HG03571 (cell line): ENCODE results near the gene CCDC71L.
"Not testable (repeated sequence)": the region's sequence is repeated elsewhere in the genome, so short reads cannot be mapped to it uniquely, and the experiment has no call there.

Experiments
- ATAC-seq: cut with Tn5 transposase; IDR thresholded peaks from one replicate; pipeline ENCODE4 v1.9.1; 2021; ENCODE audit not compliant: unreplicated experiment

Gene CCDC71L

DNA sequence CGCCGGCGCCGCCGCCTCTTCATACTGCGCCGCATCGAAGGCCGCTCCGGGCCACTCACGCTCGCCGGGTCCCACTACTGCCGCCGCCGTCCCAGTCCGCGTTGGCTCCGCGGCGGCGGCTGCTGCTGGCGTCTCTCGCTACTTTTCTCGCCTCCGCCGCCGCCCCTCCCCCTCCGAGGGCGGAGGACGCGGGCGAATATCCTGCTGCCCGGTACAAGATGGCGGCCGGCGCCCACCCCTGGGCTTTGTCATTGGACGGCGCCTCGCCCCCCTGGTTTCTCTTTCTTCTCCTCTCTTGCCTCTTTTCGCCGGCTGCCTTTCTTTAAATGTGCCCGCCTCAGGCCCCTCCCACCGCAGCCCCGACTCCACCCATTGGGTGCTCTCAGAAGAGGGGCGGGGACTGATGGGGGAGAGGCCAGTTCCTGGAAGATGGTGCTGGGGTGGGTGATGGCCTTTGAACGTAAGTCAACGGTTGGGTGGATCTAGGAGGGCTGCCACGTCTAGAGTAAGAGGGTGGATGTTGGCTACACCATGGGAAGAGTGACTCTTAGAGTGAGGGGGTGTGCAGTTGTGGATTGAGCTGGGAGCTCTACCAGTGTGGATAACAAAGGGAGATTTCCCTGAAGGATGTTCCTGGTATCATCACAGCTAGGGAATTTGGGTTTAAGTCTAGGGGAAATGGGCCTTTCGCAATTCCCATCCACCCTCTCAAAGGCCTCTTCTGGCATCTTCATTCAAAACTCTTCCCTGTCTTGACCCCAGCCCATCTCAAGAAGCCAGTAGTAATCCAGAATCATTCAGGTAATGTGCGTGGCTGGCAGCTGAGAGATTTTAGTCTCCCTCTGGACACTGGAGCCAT, at the start of gene CCDC71L:
Gene CCDC71L, minus strand, starts transcription at position 297 of the 859 bp plus-strand sequence. Its CDS starts 262 bp downstream, at position 35.
- ATAC-seq, result peak; percentile 73

DNA sequence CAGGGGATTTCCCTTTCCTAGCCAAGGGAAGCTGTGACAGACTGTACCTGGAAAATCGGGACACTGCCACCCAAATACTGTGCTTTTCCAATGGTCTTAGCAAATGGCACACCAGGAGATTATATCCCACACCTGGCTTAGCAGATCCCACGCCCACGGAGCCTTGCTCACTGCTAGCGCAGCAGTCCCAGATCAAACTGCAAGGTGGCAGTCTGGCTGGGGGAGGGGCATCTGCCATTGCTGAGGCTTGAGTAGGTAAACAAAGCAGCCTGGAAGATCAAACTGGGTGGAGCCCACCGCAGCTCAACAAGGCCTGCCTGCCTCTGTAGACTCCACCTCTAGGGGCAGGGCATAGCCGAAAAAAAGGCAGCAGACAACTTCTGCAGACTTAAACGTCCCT, 48.6 kb upstream of the CCDC71L start:
- ATAC-seq, result not testable (repeated sequence)

- ATAC-seq, result no peak
These were observed 43.3 kb upstream of the CCDC71L start for GRCh38 chr7:106704000-106704840.

DNA sequence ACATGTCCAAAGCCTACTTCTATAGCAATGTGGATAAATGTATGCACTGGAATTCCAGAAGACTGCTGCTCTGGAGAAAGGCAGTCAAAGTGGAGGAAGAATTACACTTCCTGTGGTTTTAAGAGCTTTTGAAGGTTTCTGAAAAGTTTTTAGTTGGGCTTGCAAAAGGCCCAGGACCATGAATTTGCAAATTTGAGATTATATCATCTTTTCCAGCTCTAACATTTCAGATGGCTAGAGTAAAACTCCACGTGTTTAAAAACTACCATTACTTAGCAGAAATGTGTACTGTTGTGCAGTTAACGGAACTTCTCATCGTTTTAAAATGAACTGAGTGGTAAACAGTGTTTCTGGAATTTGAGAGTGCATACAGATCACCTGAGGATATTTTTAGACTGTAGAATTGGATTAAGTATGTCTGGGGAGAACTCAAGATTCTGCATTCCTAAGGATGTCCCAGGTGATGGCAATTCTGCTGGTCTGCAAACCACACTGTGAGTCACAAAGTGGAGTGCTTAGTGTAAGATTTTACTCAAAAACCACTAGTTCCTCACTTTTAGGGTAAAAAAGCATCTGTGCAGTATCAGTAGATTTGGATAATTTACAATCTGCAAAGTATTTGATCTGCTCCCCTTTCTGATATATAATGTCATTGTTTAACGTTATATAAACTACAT, 32.9 kb upstream of the CCDC71L start:
- no peak for ATAC-seq

- ATAC-seq, result no peak
These were observed 31.6 kb upstream of the CCDC71L start for GRCh38 chr7:106692450-106693051.

DNA sequence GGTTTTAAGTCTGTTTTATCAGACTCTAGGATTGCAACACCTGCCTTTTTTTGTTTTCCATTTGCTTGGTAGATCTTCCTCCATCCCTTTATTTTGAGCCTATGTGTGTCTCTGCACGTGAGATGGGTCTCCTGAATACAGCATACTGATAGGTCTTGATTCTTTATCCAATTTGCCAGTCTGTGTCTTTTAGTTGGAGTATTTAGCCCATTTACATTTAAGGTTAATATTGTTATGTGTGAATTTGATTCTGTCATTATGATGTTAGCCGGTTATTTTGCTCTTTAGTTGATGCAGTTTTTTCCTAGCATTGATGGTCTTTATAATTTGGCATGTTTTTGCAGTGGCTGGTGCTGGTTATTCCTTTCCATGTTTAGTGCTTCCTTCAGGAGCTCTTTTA, 27.2 kb upstream of the CCDC71L start:
- not testable (repeated sequence) for ATAC-seq

DNA sequence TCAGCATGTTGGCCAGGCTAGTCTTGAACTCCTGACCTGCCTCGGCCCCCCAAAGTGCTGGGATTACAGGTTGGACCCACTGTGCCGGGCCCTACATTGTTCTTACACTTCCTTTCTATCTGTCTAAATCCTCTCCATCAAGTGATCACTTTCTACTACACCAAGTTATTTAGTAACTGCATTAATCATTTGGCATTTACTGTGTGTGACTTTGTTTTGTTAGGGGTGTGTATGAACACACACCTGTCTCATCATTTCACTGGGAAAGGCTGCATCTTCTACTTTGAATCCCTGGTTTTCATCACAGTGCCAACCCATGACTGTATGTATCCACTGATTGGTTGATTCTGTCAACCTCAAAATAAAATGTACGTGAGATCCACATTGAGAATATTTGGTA, 23.0 kb upstream of the CCDC71L start:
- ATAC-seq, result no peak

DNA sequence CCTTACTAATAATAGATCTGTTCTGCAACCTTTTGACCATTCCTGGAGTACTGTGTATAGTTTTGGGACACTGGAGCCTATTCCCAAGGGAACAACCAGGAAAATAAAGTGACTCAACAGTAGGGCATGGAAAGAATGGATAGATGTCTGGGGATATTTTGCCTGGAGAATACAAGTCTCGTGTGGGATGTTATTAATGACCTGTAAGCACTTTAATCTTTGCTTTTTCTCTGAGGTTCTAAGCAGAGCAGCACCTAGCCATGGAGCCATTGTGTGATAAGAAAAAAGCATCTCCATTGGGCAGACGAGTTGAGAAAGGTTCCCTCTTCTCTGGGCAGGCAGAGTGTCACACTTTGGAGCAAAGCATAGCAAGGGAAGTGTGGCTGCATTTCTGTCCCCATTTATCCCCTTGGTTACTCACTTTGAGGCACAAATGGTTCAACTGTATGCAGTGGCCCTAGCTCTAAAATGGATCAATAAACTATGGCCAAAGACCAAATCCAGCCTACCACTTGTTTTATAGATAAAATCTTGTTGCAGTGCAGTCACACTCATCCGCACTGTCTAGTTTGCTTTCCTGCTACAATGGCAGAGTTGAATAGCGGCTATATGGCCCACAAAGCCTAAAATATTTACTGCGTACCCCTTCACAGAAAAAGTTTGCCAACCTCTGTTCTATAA, 21.0 kb upstream of the CCDC71L start:
- ATAC-seq, result no peak

- ATAC-seq, result peak; percentile 90
These were observed 18.4 kb upstream of the CCDC71L start for GRCh38 chr7:106679153-106679931.

GRCh38 chr7:106678795-106679152, 17.8 kb upstream of the CCDC71L start:
- ATAC-seq, result no peak

- not testable (repeated sequence) for ATAC-seq
These were observed 15.5 kb upstream of the CCDC71L start for GRCh38 chr7:106676506-106676905.

GRCh38 chr7:106673688-106674087, 12.7 kb upstream of the CCDC71L start:
- ATAC-seq, result not testable (repeated sequence)

GRCh38 chr7:106671930-106672329, 11.0 kb upstream of the CCDC71L start:
- not testable (repeated sequence) for ATAC-seq

- no peak for ATAC-seq
These were observed 10.2 kb upstream of the CCDC71L start for GRCh38 chr7:106671160-106671559.

DNA sequence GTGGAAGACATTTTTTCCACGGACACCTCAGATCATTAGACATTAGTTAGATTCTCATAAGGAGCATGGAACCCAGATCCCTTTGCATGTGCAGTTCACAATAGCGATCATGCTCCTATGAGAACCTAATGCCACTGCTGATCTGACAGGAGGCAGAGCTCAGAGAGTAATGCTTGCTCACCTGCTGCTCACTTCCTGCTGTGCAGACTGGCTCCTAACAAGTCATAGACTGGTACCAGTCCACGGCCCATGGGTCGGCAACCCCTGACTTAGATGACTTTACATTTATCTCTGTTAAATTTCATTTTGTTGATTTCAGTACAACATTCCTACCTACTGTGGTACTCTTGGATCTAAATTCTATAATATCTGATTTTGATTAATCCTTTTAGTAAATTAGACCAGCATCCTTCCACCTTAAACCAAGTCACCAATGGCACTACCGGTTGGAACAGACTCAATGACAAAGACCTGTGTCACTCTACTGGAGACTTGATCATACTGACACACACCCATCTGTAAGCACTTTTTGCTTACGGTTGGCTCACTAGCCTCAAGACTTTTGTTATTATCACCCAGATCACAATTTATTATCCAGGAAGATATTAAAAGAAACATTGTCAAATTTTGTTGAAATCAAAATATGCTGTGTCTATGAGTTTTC, 8.0 kb upstream of the CCDC71L start:
- no peak for ATAC-seq

GRCh38 chr7:106666353-106666752, 5.4 kb upstream of the CCDC71L start:
- no peak for ATAC-seq

GRCh38 chr7:106664343-106664742, 3.4 kb upstream of the CCDC71L start:
- ATAC-seq, result no peak

DNA sequence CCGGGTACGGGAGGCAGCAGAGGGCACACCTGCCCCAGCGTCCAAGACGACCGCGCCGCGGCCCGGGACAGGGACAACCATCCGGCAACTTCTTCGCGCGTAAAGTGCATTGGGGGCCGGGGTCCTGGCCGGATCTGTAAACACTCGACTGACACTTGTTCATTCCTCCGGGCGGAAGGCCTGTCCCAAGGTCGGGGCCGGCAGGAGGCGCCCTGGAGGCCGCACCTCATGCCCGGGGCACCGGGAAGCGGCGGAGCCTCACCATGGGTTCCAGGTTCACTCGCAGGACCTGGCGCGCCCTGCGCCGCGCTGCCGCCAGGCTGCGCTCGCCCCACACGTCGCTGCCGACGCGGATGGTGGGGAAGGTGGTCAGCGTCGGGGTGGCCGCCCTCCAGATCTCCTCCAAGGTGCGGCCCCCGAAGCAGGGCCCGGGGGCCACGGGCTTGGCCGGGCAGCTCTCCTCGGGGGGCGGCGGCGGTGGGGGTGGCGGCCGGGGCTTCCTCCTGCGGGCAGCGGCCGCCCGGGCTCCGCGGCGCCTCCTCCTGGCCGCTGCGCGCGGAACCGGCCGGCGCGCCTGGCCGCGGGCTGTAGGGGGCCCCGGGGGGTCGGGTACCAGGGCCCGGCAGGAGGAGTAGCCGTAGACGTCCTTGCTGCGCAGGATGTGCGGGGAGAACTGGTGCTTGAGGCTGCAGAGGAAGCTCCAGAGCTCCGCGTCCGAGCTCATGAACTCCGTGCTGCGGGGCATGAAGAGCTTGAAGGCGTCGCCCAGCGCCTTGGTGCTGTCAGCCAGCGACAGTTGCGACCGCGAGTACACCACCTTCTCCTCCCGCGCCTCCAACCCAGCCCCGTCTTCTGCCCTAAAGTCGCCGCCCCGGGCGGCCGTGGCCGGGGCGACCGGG, 746 bp downstream of the CCDC71L start:
- peak; percentile 63 for ATAC-seq
